RCC 7860 (cell line): ENCODE measurements around the gene BBC3.

ENCODE experiments used
- DNase-seq: peaks from one replicate; pipeline ENCODE4 v3.0.0-alpha.2; 2015; ENCODE audit warnings: low spot score
- FAIRE-seq: peaks from 2 replicates; lab custom pipeline; 2012; peaks lifted over from hg19 to GRCh38; lab: Jason Lieb, UNC

Gene BBC3

GRCh38 chr19:47232422-47233211 lies 1.6 kb upstream of the BBC3 start:
- DNase-seq (peak; percentile 78), FAIRE-seq (peak; percentile 56)

- FAIRE-seq (no peak), DNase-seq (peak; percentile 62)
Measured at GRCh38 chr19:47231215-47232054, 436 bp upstream of the BBC3 start.

- DNase-seq (no peak), FAIRE-seq (no peak)
Measured at GRCh38 chr19:47230054-47230920, 712 bp downstream of the BBC3 start.

- no peak for DNase-seq
Measured at GRCh38 chr19:47229676-47230053, 1.3 kb downstream of the BBC3 start.

GRCh38 chr19:47228937-47229675 lies 1.9 kb downstream of the BBC3 start:
- DNase-seq (no peak), FAIRE-seq (no peak)

More at GRCh38 chr19:47229676-47230053, 1.3 kb downstream of the BBC3 start:
- FAIRE-seq = no peak

- FAIRE-seq = no peak
- DNase-seq = peak; percentile 34
Measured at GRCh38 chr19:47228168-47228936, 2.6 kb downstream of the BBC3 start.

DNA sequence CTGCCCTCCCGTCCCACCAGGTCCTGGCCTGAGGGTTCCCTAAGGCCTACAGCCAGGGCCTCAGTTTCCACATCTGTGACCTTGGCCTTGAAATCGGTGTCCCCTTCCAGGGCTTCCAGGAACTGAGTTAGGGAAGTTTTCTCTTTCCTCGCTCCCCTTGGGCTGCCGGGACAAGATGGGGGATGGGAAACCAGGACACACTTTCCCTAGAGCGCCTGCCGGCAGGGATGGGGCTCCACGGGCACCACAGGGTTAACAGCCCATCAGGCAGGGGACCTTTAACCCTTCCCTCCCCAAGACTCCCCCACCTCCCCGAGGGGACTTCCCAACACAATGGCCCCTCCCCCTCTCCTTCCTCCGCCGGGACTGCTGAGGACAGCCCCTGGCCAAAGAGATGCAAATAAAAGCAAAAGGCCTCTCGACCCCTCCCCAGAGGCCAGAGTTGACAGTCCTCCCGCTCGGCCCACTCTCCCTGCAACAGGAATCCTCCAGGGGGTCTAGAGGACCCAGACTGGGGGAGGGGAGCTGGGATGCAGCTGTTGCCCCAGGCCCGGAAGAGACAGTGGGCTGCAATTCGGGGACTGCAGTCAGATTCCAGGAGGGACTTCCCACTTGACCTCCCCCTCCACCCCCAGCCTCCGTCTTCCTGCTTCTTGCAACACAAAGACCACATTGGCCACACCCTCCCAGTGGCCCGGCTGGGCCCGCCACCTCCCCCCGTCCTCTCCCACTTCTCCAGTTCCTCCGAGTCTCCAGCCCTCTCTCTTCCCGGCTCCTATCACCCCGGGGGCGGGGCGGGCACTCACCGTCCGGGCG lies 3.4 kb downstream of the BBC3 start:
- DNase-seq (peak; percentile 83), FAIRE-seq (no peak)

DNA sequence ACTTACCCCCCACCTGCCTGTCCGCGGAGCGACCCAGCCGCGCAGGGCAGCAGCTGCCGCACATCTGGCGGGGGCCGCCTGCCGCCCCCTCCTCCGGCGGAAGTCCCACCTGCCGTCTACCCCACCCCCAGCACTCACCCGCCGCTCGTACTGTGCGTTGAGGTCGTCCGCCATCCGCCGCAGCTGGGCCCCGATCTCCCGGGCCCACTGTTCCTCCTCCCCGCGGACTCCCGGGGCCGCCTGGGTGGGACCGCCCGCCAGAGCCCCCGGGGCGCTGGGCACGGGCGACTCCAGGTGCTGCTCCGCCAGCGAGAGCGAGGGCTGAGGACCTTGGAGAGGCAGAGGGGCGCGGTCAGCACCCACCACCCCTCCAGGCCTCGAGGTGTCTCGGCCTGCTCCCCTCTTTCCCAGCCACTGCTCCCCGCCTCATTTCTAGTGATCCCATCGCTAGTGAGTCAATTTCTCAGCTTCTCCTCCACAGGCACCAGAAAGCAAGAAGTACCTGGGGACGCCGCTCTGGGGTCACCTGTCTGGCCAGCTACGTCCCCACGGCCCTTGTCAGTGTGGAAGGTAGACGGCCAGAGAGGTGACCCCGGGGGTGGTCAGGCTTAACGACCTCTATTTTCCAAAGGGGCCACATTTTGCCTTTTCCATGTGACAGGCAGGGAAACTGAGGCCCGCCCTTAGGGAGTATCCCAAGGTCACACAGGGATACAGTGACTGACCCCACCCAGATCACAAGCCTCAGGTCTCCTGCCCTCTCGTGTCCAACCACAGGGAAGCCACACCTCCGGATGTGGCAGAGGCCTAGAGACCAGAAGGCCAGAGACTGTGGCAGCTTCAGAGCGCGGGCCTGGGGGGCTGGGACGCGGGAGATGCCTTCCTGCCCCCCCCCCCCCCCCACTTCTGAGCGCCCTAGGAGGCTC lies 4.3 kb downstream of the BBC3 start:
- FAIRE-seq (no peak), DNase-seq (peak; percentile 82)

GRCh38 chr19:47225746-47226425 lies 5.1 kb downstream of the BBC3 start:
- FAIRE-seq = no peak
- DNase-seq = peak; percentile 70

GRCh38 chr19:47221890-47222289 lies 9.1 kb downstream of the BBC3 start:
- DNase-seq = no peak
- FAIRE-seq = no peak

GRCh38 chr19:47221080-47221841 lies 9.7 kb downstream of the BBC3 start:
- FAIRE-seq = no peak

GRCh38 chr19:47215581-47215980 lies 15.4 kb downstream of the BBC3 start:
- FAIRE-seq (no peak), DNase-seq (no peak)

More at GRCh38 chr19:47221080-47221841, 9.7 kb downstream of the BBC3 start:
- no peak for DNase-seq

- DNase-seq = peak; percentile 61
- no peak for FAIRE-seq
Measured at GRCh38 chr19:47210689-47211316, 20.2 kb downstream of the BBC3 start.

DNA sequence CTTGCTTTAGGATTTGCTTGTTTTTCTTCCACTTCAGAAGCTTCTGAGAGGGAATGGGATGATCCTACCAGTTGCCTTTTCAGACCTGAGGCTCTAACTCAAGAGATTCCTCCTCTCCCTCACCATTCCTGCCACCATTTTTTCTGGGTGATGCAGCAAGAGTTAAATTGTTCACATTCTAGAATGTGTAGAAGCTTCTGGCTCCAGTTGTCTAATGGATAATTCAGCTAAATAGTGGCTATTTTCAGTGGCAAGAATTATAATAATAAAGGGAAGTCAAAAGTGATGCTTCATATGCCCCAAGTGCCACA lies 20.9 kb downstream of the BBC3 start:
- FAIRE-seq (no peak), DNase-seq (no peak)

GRCh38 chr19:47209319-47210179 lies 21.4 kb downstream of the BBC3 start:
- DNase-seq (no peak), FAIRE-seq (no peak)
